ENCODE measurements around the gene KCNJ2.

KCNJ2 gene

DNA sequence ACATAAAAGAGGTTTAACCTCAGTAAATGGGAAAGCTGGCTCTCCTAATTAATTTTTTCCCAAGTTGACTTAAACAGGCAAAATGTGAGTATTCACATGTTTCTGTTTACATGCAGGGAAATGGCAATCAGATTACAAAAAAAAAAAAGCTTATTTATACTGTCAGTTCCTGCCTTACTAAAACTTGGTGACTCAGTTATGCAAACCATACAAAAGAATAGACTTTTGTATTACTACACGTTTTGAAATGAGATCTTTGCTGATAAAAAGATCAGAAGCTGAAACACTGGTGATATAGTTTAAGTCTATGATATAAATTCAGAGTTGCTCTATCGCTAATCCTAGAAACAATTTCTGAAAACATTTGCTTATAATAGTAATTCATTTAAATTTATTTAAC, 9.4 kb upstream of the KCNJ2 start:
- no peak for DNase-seq

DNA sequence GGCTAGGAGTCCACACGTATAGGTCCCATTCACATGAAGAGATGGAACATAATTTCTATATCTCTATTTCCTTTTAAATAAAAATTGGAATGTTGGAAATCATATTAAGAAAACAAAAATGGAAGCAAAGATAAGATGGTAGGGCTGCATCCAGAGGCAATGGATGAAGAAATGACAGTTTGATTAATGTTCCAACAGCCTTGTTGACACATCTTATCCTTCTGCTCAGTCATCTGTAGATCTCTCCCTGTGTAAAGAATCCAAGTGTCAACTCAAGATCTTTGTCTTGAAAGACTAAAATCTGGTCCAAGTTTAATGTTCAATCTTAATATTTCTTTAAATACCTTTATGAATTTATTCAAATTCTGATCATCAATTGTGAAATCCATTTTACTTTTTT, 7.8 kb upstream of the KCNJ2 start:
- DNase-seq = no peak

DNA sequence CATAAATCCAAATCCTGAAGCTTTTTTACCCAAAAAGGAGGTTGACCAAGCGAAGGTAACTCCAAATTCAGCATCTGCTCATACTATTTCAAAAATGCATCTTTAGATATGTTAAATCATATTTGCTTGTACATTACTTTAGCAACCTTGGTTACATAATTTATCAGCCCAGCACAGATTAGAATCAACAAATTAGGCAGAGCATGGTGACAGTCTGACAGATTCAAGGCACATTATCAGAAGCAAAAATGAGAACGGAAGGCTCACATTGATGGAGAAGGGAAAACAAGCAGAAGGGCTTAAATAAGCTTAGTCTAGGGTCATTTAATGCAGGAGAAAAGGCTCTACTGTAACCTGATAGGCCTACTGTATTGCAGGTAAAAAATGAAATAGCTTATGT, 3.9 kb upstream of the KCNJ2 start:
- no peak for DNase-seq

DNA sequence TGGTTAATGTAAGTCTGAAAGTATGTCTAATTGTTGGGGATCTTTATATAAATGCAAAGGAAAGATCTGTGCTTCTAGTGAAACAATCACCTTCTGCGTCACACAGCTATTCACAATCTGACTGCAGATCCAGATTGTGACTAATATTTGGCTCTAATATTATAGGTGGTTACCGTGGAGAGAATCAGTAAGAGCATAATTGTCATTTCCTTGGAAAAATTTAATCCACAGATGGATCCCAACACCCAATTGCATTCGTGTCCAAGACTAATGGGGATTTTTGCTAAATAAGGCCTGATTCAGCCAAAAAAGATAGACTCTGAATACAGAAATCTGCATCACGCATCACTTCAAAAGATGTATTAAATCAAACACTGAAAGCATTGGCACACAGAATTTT, 2.7 kb upstream of the KCNJ2 start:
- no peak for DNase-seq

DNA sequence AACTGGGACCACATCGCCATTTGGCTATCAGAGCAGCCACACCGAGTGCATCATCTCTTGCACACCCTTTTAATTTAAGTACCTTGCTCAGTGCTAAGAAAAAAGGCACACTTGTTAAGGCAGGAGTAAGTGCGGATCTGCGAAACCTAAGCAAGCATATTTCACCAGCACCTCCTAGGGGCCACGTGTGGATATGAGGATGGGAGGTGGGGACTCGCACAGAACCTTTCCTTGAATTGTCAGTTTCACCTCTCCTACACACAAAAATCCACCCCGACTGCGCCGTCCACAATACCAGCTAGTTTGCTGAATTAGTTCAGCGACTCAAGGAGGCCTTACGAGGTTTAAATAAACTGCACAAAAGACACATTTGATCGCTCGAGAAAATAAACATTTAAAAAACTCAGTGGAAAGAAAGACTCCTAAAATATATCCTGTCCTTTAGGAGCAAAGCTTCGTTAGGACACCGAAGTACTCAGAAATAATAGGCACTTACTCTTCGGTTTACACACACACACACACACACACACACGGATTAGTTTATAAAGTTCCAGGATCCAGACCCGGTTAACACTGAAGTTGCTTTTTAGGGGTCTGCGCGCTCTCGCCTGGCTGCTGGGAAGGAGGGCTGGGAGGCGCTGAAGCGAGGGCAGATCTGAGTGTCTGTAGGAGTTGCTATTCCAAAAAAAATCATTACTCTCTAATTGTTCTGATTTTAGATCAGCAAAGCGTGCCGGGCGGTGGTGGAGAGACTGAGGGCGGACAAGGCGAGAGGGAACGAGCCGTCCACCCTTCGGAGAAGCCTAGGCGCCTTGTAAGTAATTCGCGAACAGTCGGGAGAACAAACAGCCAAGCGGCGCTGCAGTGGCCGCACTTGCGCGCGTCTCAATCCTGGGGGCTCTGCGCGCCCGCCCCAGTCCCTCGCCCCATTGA, 1.0 kb upstream of the KCNJ2 start:
- DNase-seq = peak; percentile 79

DNA sequence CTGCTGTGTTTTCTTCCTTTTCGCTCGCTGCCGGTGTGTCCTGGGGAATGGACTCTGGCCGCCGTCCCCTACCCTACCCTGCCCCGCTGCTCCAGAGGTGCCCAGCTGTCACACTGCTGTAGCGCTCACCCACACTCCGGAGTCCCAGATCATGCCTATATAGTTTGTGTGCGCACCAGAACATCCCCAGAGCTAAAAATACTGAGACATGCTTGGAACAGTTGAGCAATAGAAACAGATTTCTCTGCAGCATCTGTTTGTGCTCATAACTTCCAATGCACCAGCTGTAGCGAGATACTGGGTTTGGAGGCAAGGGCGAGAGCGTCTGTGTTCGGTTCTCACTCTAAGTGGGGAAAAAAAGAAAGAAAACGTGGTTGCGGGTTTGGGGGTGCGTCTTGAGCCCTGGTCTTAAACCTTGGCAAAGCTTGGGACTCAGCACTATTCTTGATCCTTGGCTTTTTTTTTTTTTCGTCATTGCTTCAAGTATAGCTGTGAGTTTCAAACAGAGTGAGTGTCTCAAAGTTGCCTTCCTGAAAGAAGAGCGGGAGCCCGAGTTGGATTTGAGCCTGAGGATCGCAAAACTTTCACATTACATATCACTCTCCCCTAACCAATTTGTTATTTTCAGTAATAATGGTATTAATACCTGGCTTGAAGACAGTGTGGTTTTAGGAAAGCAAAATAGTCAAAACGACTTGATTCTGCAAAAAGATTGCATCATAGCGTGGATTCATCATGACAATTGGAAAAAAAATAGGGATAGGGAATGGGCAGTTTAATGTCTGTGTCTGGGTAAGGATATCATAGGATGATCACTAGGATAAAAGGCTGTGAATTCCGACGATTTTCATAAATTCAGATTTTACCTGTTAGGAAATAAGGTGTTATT, 621 bp downstream of the KCNJ2 start:
- DNase-seq = no peak

DNA sequence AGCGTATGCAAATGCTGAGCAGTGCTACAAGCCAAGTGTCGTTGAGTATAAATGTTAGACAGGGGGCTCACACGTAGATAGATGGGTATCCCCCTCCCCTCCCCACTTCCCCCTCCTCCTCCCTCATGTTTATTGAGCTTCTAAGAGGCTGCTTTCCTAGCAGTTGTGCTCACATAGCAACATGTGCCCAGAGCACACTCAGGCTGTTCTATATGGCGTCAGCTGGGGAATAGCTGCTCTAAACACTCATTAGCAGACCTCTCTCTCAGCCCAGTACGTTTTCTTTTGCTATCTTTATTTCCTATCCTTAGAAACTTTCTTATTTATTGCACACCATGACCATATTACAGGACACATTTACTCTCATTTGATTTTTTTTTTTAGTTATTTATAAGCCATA, 1.8 kb downstream of the KCNJ2 start:
- DNase-seq = no peak

DNA sequence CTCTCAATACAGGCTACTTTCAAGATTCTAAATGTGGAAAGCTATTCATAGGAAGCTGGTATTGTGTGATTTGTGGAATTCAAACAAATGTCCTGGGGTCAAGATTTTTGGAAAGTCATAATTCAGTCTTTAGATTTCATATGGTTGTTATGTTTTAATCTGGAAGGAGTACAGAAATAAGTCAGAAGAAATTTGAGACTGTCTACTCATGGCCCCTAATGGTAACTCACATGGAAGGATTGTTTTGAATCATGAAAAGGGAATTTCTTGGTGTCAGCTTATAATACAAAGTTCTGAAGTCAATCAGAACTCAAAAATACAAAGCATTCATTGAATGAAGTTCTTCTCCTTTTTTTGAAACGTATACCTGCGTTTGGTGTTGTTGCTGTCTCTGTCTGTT, 3.1 kb downstream of the KCNJ2 start:
- no peak for DNase-seq

DNA sequence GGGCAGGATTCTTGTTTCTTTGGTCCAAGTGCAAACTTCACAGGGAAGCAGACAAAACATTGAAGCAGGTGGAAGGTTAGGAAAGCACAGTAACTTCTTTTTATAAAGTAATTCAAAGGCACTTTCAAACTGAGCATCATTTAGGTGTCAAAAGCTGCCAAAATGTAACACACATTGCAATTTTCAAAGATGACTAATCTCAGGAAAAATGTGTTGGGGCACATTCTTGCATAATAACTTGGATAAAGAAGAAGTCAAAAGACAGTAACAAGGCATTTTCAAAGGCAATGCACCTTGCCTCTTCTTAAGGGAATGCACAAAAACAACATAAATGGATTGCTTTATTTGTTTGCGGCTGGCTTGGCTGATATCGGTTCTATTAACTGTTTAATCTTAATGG, 3.6 kb downstream of the KCNJ2 start:
- DNase-seq = no peak

DNA sequence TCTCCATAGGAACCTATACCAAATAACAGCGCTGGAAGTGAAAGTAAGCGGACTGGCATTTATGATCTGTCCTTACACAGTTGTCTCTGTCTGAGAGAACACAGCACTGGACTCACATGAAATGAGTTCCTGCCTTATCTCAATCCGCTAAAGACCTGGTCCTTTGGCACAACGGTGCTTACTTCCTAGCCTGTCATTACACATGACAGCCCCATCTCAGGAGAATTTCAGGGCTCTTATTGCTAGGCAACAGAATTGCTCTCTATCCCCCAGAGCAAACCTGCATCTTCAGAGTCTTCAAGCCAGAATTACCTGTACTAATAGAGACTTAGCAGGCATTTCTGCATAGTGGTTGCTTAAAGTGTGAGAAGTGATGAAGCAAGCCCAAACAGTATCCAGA, 4.3 kb downstream of the KCNJ2 start:
- DNase-seq = no peak

DNA sequence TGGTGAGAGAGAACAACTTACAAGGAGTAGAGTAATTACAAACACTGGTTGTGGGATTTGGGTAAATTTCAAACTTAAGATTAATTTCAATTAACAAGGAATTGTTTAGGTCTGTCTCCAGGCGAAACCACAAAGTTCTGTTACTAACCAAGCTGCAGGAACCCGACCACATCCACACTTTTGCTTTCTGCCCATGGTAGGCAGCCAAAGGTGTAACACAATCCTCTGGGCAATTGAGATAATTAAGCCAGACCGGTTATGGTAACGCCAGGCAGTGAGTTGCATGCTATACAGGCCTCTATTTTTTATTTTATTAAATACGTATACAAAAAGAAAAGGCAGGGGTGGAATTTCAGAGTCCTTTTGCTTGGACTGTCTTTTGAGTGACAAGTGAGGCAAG, 12.0 kb downstream of the KCNJ2 start:
- DNase-seq = no peak

DNA sequence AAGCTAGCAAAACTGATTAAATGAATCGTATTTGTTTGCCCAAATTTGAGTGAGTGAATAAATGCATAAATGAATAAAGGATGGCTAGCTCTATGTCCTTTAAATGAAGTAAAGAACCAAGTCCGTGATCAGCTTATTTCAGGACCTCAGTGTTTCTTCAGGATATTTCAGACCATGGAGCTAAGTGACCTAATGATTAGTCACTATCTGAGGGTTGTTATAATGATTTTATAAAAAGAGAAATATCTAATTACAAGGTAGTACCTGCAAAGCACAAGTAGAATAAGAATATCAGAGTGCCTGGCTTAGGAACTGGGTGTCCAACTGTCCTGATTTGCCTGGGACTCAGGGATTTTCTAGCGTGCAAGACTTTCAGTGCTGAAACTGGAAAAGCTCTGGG, 12.5 kb downstream of the KCNJ2 start:
- no peak for DNase-seq

DNA sequence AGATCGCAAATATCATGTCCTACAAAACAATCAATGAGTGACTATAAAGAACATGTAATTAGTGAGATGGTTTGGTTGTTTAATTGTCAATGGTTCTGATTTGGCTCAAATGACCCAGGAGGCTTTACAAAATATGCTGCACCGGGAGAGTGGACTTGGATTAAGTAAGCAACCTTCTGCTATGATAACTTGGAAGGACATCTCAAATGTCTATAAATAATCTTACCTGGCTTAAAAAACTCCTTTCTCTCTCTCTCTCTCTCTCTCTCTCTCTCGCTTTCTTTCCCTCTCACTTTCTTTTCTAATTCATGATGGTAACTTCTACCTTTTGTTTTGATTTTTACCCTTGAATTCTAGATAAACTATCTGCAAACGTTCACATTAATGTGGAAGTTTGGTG, 14.2 kb downstream of the KCNJ2 start:
- no peak for DNase-seq

DNA sequence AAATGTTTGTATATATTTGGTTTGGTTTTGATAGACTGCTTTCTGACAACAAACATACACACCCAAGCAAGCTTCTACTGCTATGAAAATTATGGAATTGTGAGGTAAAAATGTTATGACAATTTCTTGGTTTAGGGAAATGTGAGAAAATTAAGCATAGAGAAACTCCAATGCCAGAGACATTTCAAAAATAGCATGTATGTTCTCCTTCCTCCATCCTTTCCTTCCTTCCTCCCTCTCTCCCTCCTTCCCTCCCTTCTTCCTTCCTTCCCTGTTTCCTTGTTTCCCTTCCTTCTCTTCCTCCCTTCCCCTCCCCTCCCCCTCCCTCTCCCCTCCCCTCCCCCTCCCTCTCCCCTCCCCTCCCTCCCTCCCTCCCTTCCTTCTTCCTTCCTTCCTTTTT, 14.9 kb downstream of the KCNJ2 start:
- no peak for DNase-seq

DNA sequence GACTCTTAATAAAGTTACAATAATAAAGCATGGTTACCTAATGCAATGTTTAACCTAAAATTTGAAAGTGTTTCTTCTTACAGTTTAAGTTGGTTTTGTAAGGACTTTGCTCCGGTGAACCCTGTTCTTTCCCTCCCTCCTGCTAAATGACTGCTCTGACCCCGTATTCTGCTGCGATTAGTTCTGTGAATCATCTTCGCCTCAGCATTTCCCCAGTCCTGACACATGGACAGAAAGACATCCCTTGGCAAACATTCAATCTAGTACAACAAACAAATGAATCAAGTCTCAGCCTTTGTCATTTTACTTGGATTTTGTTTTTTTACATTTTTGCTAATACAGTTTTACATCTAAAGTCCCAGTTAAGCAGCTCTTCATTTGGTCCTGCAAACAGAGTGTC, 15.4 kb downstream of the KCNJ2 start:
- DNase-seq = no peak

DNA sequence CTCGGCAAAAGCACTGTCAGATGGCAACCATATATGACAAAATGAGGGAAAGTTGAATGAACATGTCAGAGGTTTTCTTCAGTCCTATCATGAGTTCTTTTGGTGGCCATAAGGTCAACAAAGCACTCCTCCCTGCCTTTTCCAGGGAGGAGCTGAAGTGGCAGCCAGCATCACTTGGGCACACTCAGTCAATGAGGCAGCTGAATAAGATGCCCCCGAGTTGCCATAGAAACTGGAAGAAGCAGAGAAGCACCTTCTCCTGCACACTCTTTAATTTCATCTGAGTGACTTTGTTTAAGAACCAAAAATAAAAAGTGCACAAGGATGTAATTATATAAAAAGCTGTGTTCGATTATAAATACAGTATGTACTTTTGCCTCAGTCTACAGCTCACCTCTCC, 16.0 kb downstream of the KCNJ2 start:
- DNase-seq = no peak

DNA sequence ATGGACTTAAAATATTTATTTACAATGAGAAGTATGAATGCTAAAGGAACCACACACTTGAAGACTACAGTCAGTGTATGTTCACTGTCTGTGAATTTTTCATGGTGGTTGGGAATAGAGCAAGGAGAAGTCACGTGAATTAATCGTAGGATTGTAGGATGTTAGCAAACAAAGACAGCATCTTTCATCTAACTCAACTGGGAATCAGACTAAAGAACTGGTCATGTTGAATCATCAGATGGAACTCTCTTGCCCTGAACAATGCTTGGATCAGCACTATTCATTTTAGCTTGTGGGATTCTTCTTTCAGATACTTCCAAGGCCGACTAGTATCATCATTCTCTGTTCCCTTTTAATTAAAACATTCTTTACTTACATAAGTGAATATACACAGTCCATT, 18.1 kb downstream of the KCNJ2 start:
- DNase-seq = no peak

DNA sequence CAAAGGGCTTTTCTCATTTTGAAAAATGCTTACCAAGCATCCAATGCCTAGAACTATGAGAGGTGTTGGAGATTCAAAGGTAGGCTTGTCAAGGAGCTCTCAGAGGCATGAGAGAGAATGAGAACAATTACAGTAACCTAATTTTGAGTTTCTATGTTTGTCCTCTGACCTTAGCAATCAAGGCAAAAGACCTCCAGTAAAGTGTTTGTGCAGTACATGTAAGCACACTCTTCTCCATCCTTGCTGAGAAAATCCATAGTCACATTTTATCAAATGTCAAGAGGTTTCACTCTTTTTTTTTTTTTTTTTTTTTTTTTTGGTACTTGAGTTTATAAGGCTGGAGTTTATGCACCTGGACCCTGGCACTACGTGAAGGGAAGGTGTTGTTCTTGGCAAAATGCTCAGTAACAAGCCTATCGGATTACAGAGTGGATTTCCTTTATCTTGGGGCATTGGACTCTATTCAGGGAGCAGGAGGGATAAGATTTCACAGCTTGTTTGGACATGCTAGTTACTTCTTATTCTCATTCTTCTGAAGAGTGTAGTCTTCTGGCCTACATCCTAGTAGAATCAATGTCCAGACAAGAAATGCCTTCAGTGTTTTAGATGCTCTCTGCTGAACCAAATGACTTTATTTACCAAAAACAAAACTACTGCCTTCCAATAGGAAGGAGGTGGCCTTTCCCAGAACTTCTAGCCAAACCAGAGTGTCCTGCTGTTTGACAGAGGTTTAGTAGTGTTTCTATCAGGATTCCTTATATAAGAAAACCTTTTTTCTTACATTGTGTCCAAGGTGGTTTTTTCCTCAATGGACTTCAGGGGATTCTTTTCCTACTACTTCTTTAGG, 21.9 kb downstream of the KCNJ2 start:
- DNase-seq = no peak

DNA sequence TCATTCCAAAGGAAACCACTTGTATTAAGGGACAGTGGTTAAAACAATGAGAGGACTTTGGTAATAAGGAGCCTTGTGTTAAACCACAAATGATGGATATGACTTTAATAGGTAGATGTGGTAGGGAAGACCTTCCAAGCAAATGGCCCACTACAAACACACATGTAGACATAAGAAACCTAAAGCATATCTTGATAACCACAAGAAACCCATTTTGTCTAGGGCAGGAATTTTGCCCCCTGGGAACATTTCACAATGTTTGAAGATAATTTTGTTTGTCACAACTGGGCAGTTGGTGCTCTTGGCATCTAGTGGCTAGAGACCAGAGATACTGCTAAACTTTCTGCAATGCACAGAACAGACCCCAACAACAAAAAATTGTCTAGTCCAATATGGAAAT, 25.8 kb downstream of the KCNJ2 start:
- DNase-seq = no peak

DNA sequence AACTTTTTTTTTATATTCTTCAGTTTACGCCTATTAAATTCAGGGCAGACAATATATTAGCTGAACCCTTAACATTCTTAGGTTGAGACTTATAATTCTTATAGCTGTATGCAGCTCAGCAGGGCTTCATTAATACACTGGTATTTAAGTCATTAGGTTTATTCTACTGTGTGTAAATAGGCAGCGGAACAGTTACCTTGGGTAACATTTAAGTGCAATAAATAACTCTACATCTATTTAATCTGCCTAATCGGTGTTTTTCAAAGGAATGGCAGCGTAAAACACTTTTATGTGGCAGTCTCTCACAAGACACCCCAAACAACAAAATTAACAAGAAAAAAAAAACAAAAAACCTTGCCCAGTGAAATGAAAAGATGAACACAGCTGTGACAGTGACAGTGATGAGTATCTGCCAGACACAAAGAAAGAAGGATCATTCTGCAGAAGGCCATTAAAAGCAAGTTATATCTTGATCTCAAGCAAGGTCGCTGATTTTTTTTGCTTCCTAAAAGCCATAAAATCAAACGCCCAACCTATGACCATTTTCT, 32.6 kb downstream of the KCNJ2 start:
- no peak for DNase-seq

DNA sequence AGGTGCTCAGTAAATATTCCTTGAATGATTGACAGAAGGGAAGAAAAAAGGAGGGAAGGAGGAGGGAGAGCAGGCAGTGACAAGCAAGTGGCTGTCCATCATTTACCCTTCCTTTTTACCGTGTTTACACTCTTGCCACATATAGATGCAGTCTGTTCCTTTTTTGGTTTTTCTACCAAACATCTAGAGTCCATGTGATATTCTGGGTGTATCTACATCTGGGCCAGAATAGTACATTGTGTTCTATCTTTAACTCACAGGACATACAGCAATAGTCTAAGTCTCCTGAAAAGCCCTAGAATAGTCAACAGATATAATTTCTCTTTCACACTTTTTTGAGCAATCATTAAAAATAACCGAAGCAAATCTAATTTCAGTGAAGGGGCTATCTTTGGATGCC, 33.5 kb downstream of the KCNJ2 start:
- DNase-seq = no peak

DNA sequence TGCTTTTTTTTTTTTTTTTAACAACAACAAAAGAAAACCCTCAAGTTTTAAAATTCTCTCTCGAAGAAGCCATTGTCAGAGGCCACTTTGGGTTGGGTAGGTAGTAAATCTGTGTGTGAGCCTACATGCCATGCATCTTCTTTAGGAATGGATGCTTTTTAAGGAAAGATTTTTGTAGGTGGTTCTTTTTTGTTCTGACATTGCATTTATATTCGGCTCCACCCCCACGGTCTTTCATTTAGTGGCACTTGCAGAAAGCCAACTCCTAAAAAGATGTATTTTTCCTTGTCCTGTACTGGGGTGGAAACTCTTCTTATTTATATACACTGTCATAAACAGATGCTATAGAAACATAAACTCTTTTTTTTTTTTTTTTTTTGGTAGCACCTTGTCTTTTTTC, 35.1 kb downstream of the KCNJ2 start:
- no peak for DNase-seq

DNA sequence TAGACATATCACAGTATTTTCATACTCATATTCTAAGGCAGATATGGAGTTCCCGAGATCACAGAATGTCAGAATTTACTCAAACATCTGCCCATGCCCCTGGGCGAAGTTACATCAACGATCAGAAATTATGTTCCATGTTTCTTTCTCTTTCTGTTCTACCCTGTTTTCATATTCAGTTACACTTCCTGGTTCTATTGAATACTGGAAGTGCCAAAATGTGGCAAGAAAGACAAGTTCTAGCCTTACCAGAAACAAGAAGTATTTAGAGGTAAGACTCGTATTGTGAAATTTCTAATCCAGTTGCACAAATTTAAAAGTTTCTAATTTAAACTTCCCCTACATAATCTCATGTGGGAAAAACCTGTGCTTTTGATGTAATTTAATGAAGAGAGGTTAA, 36.1 kb downstream of the KCNJ2 start:
- no peak for DNase-seq
